NCI-H345 treated with DMSO at 0.1 percent for 48 hours (cell line): ENCODE results near the gene ERH.
A peak's percentile ranks its signal among the peaks of the same experiment; 100 is the strongest.
"Not testable (repeated sequence)": the region's sequence is repeated elsewhere in the genome, so short reads cannot be mapped to it uniquely, and the experiment has no call there.

Experiments
- DNase-seq: peaks from one replicate; lab custom pipeline; 2025; ENCODE audit not compliant: unreplicated experiment; lab: John Stamatoyannopoulos, UW

Gene ERH

DNA sequence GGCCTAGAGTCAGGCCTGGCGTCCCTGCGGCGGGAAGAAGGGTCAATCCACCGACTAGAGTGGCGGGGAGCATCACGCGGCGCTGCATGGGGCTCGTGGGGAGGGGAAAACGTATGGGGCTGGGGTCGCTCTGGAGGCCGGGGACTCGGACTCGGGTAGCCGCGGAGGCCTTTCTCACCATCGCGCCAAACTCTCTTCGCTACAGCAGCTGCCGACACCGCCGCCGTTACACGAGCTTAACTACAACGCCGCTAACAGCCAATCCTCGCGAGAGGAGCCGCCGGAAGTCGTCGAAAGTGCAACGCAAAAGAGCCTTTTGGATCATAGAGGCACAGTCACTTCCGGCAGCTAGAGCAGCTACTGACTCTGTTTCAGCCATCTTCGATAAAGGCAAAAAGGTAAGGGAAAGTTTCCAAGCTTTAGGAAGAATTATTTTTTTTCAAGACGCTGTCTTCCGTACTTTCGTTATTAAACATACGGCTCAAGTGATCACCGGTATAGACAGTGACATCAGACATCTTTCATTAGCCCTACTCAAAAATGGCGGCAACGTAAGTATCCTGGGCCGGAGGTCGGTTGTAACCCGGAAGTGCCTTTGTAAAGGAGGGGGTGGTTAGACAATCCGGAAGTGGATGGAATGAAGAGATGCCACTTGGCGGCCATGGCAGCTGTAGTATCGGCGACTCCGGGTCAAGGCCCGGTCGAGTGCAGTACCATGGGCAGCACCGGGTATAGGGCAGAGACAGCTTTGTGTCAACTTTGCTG lies at the start of gene ERH, which contains the start of gene SLC39A9:
ERH (minus strand) TSS at position 247 of the 765 bp plus-strand sequence; CDS start at position 181, 66 bp downstream.
SLC39A9 (plus strand) TSS at position 640 of the 765 bp plus-strand sequence. CDS start 678 bp downstream, outside the sequence.
- DNase-seq = peak; percentile 99

DNA sequence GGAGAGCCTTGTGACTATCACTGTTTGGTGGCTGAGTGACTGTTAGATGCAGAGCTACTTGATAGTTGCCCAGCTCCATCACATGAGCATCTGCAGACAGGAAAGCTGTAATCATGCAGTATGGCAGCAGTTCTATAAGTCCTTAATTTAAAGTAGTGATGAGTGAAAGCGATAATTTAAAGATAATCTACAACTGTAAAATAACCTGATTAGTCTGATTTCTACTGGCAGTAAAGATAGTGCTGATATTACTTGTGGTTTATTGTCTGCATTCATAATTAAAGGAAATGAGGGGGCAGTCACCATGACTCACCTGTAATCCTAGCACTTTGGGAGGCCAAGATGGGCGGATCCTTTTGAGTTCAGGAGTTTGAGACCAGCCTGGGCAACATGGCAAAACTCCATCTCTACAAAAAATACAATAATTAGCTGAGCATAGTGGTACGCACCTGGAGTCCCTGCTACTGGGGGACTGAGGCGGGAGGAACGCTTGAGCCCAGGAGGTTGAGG lies 45.3 kb upstream of the ERH start:
- DNase-seq = no peak

DNA sequence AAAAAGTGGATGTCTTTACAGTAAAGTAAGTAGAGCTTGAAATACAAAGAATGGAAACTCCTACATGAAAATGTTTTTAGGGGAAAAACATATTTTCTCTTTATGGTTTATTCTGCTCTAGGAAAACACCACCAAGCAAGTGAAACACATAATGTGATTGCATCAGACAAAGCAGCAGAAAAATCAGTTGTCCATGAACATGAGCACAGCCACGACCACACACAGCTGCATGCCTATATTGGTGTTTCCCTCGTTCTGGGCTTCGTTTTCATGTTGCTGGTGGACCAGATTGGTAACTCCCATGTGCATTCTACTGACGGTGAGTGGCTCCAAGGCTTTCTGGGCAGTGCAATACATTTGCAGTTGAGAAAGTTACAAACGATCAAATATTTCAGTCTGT lies 43.8 kb upstream of the ERH start:
- DNase-seq = no peak

DNA sequence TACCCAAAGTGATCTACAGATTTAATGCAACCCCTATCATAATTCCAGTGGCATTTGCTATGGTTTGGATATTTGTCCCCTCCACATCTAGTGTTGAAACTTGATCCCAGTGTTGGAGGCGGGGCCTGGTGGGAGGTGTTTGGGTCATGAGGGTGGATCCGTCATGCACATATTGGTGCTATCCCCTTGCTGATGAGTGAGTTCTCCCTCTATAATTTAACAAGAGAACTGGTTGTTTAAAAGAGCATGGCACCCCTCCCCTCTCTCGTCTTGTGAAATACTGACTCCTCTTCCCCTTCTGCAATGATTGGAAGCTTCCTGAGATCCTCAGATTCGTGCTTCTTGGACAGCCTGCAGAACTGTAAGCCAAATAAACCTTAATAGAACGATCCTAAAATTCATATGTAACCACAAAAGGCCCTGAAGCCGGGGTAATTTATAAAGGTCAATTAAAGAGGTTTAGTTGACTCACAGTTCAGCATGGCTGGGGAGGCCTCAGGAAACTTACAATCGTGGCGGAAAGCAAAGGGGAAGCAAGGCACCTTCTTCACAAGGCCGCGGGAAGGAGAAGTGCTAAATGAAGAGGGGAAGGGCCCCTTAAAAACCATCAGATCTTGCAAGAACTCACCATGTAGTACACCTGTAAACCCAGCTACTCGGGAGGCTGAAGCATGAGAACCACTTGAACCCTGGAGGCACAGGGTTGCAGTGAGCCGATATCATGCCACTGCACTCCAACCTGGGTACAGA lies 41.6 kb upstream of the ERH start:
- DNase-seq = no peak

DNA sequence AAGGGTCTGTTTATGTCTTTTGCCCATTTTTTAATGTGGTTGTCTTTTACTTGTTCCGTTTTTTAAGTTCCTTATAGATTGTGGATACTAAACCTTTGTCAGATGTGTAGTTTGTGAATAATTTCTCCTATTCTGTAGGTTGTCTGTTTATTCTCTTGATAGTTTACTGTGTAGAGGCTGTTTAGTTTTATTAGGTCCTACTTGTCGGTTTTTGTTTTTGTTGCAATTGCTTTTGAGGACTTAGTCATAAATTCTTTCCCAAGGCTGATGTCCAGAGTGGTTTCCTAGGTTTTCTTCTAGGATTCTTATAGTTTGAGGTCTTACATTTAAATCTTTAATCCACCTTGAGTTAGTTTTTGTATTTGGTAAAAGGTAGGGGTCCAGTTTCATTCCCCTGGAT lies 34.3 kb upstream of the ERH start:
- no peak for DNase-seq

DNA sequence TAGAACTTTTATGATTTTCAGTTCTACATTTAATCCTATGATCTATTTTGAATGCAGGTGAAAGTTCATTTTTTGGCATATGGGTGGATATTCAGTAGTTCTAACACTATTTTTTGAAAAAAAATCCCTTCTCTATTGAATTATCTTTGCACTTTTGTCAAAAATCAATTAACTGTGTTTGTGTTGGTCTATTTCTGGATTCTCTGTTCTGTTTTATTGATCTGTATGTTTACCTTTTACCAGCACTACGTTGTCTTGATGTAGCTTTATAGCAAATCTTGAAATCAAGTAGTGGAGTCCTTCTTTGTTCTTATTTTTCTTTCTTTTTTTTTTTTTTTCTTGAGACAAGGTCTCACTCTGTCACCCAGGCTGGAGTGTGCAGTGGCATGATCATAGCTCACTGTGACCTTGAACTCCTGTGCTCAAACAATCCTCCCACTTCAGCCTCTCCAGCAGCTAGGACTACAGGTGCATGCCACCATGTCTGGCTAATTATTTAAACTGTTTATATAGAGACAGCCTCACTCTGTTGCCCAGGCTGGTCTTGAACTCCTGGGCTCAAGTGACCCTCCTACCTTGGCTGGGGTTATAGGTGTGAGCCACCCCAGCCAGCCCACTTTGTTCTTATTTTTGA lies 32.3 kb upstream of the ERH start:
- DNase-seq = no peak

DNA sequence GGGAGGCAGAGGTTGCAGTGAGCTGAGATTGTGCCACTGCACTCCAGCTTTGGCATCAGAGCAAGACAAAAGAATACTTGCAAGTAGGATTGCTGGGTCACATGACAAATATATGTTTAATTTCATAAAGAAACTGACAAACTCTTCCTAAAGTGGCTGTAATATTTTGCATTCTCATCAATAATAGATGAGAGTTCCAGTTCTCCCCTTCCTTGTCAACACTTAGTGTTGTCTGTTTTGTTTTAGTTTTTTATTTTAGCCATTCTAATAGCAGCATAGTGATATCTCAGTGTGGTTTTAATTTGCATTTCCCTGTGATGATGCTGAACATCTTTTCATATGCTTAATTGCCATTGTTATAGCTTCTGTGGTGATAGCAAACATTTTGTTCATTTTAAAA lies 31.5 kb upstream of the ERH start:
- no peak for DNase-seq

DNA sequence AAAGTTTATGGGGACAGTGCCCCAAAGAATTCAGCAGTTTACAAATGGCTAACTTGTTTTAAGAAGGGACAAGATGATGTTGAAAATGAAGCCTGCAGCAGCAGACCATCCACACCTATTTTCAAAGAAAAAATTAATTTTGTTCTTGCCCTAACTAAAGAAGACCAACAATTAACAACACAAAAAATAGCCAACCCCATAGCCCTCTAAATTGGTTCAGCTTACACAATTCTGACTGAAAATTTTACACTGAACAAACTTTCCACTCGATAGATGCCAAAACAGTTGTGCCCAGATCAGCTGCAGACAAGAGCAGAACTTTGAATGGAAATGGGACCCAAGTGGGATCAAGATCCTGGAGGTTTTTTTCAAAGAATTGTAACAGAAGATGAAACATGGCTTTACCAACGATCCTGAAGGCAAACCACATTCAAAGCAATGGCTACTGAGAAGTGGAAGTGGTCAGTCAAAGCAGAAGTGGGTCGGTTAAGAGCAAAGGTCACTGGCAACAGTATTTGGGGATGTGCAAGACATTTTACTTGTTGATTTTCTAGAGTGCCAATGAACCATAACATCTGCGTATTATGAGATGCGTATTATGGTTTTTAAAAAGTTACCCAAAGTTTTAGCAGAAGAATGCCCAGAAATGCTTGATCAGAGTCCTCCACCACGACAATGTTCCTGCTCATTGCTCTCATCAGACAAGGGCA lies 30.3 kb upstream of the ERH start:
- DNase-seq = no peak

DNA sequence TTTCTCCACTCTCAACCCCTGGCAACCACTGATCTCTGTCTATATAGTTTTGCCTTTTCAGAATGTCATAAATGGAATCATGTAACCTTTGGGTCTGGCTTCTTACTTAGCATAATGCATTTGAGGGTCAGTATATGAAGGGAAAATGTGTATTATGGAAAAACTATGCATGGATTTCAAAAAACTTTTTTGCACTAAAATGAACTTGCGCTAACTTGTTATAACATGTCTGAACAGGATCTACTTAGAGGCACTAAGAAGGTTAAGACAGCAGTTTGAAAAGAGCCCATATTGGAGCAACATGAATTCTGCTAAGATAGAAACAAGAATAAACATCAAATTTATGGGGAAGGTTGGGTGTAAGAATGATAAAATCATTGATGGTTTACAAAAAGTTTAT lies 29.5 kb upstream of the ERH start:
- DNase-seq = no peak

DNA sequence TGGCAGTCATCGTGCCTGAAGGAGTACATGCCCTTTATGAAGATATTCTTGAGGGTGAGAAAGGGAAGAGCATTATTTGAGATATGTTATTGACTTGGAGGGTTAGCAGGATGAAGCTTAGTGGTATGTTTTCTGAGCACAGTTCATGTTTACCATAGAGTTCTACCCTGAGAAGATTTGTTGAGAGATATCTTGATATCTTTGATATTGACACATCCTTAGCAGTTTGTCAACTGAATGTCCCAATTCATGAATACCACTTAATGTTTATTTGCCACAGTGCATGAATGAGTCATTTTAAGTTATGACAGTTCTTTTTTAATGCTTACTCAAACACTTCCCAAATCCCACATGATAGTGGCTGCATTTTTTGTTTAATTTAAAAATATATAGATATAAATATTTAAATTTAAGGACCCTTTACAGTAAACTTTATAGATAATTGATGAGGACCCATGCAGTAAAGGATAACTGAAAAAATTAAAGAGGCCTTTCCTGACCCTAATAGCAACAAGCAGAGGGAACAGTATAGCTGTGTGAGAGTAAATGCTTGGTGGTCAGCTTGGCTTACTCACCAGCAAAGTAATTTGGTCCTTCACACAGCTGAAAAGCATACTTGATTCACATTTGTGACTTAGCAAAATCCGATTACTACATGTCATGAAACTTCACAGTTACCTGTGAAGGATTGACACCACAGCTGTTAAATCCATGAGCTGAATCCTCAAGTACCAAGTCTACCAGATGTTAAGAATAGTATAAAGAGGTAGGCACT lies 26.2 kb upstream of the ERH start:
- no peak for DNase-seq

DNA sequence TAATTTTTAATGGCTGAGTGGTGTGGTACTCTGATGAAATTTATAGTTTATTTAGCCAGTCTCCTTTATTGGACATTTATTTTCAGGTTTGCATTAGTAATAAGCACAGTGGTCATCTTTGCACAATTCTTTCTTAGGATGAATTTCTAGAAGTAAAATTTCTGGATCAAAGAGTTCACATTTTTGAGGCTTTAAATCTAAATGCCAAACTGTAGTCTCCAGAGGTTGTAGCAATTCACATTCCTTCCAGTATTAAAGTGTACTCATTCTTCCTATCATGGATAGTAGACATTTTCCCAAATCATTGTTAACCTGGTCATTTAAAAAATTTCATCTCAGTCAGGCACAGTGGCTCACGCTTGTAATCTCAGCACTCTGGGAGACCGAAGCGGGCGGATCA lies 25.2 kb upstream of the ERH start:
- no peak for DNase-seq

DNA sequence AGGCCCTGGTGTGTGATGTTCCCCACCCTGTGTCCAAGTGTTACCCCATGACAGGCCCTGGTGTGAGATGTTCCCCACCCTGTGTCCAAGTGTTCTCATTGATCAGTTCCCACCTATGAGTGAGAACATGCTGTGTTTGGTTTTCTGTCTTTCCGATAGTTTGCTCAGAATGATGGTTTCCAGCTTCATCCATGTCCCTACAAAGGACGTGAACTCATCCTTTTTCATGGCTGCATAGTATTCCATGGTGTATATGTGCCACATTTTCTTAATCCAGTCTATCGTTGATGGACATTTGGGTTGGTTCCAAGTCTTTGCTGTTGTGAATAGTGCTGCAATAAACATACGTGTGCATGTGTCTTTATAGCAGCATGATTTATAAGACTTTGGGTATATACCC lies 18.0 kb upstream of the ERH start:
- not testable (repeated sequence) for DNase-seq

DNA sequence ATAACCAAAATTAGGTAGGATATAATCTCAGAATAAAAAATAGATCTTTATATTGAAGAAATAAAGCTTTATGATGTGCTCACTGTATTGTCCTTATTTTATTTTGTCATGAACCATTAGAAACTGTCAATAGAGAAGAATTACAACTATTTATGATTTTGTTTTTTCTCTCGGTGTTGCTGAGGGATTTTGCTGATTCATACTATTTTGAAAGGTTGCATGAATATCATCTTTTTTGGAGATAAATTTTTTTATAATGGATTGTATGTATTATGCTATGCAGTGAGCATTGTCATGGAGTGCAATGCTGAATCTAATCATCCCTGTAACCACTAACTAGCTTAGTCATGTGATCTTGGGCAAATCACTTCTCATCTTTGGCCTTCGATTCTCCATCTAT lies 15.4 kb upstream of the ERH start:
- DNase-seq = no peak

DNA sequence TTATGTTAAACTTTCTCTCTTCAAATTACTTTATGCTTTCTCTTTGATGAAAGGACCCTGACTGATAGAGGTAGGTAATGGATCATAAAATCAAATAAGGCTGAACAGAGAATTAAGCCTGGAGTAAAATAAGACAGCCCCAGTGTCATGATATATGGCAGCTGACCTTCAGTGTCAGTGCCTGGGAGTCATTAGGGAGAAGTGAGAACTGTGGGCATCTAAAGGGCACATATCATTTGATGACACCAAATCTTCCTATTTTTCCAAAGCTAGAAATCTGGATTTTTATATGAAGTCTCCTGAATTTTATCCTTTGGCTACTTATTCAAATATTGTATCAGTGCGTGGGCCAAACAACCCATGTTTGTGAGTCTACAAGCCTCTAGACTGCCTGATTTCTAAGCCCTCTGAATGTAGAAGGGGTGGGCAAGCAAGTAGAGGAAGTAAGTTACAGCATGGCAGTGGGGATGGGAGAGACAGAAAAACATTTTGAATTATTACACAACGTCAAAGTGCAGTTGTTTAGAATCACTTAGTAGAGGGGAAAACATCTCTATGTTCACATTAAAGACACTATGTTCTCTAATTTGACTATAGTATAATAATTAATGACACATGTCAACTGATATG lies 10.3 kb upstream of the ERH start:
- DNase-seq = no peak

DNA sequence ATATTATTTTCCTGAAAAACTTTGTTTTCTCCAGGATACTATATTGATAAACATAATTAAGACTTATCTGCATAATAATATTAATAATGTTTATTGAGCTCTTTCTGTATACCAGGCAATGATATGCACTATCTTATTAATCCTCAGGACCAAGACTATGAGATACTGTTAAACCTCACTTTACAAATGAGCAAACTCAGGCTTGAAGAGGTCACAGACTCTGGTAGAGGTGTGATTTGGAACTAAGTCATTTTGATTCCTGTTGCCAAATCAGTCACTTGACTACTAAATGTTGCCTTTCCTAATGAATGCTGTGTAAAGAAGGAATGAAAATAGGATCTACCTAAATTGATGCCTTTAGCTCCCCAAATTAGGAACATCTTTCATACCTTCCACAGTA lies 7.7 kb upstream of the ERH start:
- DNase-seq = no peak

DNA sequence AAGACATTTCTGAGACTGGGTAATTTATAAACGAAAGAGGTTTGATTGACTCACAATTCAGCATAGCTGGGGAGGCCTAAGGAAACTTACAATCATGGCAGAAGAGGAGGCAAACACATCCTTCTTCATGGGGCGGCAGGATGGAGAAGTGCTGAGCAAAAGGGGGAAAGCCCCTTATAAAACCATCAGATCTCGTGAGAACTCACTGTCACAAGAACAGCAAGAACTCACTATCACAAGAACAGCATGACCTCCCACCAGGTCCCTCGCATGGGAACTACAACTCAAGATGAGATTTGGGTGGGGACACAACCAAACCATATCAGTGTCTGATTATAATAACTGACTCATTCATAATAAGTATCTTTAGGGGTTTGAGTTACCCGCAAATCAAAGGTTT lies 6.8 kb upstream of the ERH start:
- no peak for DNase-seq

DNA sequence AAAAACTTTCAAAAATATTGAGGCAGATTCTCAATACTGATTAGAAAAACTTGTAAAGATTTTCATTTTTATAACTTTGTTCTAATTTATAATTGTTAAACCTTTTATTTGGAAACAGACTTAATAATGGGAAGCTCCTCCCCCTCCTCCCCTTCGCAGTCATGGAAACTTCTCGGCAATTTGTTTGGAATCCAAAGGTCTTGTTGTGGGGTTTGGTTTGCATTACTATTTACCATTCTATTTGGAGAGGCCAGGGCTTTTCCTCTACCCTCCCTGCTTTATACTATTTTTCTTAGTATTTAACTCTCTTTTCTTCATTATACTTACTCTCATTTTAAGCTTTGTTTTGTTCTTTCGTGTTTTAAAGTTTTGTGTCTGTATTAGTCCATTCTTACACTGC lies 6.4 kb upstream of the ERH start:
- DNase-seq = no peak

DNA sequence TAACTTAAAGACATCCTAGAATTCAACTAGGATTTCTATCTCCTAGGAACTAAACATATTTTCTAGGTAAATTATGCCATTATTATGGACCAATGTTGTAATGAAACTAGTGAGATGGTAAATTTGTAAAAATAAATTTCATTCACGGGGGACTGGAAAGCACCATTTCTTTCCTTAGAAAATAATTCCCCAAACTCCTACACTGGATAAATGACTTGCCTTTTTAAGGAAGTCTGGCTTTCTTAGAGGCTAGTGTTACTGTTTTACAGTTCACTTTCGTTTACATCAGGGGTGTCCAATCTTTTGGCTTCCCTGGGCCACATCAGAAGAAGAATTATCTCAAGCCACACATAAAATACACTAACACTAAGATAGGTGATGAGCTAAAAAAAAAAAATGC lies 3.7 kb upstream of the ERH start:
- no peak for DNase-seq

DNA sequence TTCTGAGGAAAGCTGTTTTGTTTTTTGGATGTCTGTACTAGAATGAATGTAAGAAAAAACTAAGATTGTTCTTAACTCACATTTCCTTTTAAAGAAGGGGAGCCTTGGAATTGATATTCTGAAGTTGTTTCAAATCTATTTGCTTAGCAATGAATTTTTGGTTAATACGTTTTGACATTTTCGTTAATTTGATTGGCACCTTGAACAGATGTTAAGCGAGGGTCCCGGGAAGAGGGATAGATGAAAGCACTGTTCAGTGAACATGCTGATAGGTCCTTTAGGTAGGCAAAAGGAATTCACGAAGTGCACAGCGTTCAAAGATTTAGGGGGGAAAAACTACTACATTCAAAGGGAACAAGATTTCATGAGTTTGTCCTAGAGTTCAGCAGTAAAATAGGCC lies 2.1 kb upstream of the ERH start:
- no peak for DNase-seq

DNA sequence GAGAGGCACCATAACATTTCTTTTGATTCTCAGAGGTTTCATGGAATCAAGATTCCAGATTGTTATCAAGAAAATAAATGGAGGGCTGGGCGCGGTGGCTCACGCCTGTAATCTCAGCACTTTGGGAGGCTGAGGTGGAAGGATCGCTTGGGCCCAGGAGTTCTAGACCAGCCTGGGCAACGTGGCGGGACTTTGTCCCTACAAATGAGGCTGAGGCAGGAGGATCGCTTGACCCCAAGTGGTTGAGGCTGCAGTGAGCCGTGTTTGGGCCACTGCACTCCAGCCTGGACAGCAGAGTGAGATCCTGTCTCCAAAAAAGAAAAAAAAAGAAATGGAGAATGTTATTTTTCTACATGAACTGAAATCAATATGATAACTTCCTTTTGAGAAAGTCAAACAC lies 1.7 kb upstream of the ERH start:
- no peak for DNase-seq
